GM21360 (cell line): ENCODE data around the gene TPGS2.
"Not testable (repeated sequence)": the region's sequence is repeated elsewhere in the genome, so short reads cannot be mapped to it uniquely, and the experiment has no call there.

Source experiments
- ATAC-seq: cut with Tn5 transposase; IDR thresholded peaks from one replicate; pipeline ENCODE4 v1.9.1; 2021; ENCODE audit warnings: mild to moderate bottlenecking, moderate library complexity; ENCODE audit not compliant: unreplicated experiment

TPGS2 gene

GRCh38 chr18:36777566-36777965 is 51.2 kb downstream of the TPGS2 start:
- no peak for ATAC-seq

GRCh38 chr18:36776650-36777049 is 52.2 kb downstream of the TPGS2 start:
- no peak for ATAC-seq

GRCh38 chr18:36775396-36775795 is 53.4 kb downstream of the TPGS2 start:
- no peak for ATAC-seq

- no peak for ATAC-seq
Observed at GRCh38 chr18:36772241-36772723, 56.5 kb downstream of the TPGS2 start.

- no peak for ATAC-seq
Observed at GRCh38 chr18:36771245-36771644, 57.6 kb downstream of the TPGS2 start.

GRCh38 chr18:36770315-36770946 is 58.4 kb downstream of the TPGS2 start:
- no peak for ATAC-seq

- ATAC-seq = no peak
Observed at GRCh38 chr18:36769611-36770314, 59.0 kb downstream of the TPGS2 start.

- no peak for ATAC-seq
Observed at GRCh38 chr18:36769172-36769571, 59.6 kb downstream of the TPGS2 start.

GRCh38 chr18:36766836-36767235 is 62.0 kb downstream of the TPGS2 start:
- no peak for ATAC-seq

GRCh38 chr18:36762965-36763364 is 65.8 kb downstream of the TPGS2 start:
- not testable (repeated sequence) for ATAC-seq

GRCh38 chr18:36762074-36762473 is 66.7 kb downstream of the TPGS2 start:
- no peak for ATAC-seq

GRCh38 chr18:36761186-36761698 is 67.6 kb downstream of the TPGS2 start:
- ATAC-seq = no peak

GRCh38 chr18:36760598-36760997 is 68.2 kb downstream of the TPGS2 start:
- no peak for ATAC-seq

- no peak for ATAC-seq
Observed at GRCh38 chr18:36759167-36759776, 69.5 kb downstream of the TPGS2 start.

GRCh38 chr18:36758623-36759022 is 70.2 kb downstream of the TPGS2 start:
- no peak for ATAC-seq

- ATAC-seq = no peak
Observed at GRCh38 chr18:36757991-36758390, 70.8 kb downstream of the TPGS2 start.

GRCh38 chr18:36757081-36757480 is 71.7 kb downstream of the TPGS2 start:
- no peak for ATAC-seq

- ATAC-seq = no peak
Observed at GRCh38 chr18:36756242-36756641, 72.6 kb downstream of the TPGS2 start.

- ATAC-seq = no peak
Observed at GRCh38 chr18:36752929-36753865, 75.6 kb downstream of the TPGS2 start.

GRCh38 chr18:36745219-36745975 is 83.4 kb downstream of the TPGS2 start:
- ATAC-seq = no peak
